ENCODE results near the gene OGG1. TPM values are rescaled to one million over a fixed set of nuclear protein-coding genes. Genes with fewer than 3 reads are reported as not detected.

Gene OGG1
- total RNA-seq, 5 donors from 2014 or later (not counting 1 experiment from before 2014, with no cell fraction given) = 18.3 to 41.3 (median 38.1) TPM

DNA sequence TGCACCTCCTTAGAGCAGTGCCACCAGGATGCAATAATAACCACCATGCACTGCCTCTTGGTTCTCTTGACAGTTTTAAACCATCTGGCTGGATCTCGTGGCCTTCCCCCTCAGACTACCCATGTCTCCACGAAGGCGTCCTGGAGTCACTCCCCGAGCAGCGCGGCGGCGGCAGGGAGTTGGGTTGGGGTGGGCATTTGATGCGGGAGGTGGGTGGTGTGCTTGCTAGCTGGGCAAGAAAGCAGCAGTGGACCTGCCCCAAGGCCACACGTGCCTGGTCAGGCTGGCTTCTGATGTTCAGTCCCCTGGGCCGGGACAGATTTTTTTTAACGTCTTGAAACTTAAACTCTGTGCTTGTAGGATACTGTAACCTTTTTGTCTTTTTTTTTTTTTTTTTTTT lies 56.4 kb downstream of the OGG1 start:
- H3K36me3 Mint-ChIP-seq = peaks cover 32% of the 10 kb centered on the region
- H3K27me3 ChIP-seq (replicated peaks in 1 of 2; ENCODE audit: control insufficient read depth in 2 of 2, extremely low read depth in 1 of 2, insufficient read depth in 2 of 2, low read length in 1 of 2) = no peaks in the 10 kb centered on the region
- H3K27ac Mint-ChIP-seq = no peak overlapping the region
- DNase-seq (no peak), ATAC-seq (replicated peaks in 1 of 4) (no peak)
- no peak overlapping the region for H3K4me3 ChIP-seq (ENCODE audit: control insufficient read depth in 1 of 2, extremely low read depth in 1 of 2, low read length in 1 of 2)
- no peaks in the 10 kb centered on the region for H3K9me3 Mint-ChIP-seq
- no peaks in the 10 kb centered on the region for H3K27me3 Mint-ChIP-seq
- H3K4me3 Mint-ChIP-seq = no peak overlapping the region
- ChIA-PET POLR2A (interaction anchor here in 1 of 2 donors (0.6 kb wide), 1 partner anchor 263 kb away, joined by 3 read pairs; no protein-coding TSS in a partner anchor), CTCF (no interaction called here)
- whole genome bisulfite sequencing (ENCODE audit: insufficient coverage) = 92% methylated on average over 2 of the region's 12 CpGs
- peaks cover 3 to 30% of the 10 kb centered on the region in 2 experiments for H3K4me1 ChIP-seq (ENCODE audit: control insufficient read depth in 1 of 2, extremely low read depth in 1 of 2, insufficient read depth in 2 of 2, low read length in 2 of 2)
- H3K27ac ChIP-seq (ENCODE audit: low read length) = no peak overlapping the region
- H3K9me3 ChIP-seq = no peaks in the 10 kb centered on the region
- peaks cover 42 to 54% (median 47%) of the 10 kb centered on the region in 3 donors for H3K4me1 Mint-ChIP-seq
- H3K36me3 ChIP-seq (ENCODE audit: control insufficient read depth in 2 of 2, extremely low read depth in 1 of 2, insufficient read depth in 1 of 2, low read length in 1 of 2) = peaks cover 0 to 54% of the 10 kb centered on the region in 2 donors

Other genes starting within 250 kb of the OGG1 start
- not detected for gene LHFPL4, start 196.1 kb upstream of the OGG1 start, total RNA-seq
- gene MTMR14, start 100.4 kb upstream of the OGG1 start, total RNA-seq = 10 to 100 TPM; 63.6 to 80.4 (median 71.2) TPM
- 1 to 10 TPM in 1 of 5 donors, under 1 TPM in 3, not detected in 1; 0.19 to 1.5 (median 0.24) TPM for gene CPNE9, start 46.1 kb upstream of the OGG1 start, total RNA-seq
- 10 to 100 TPM; 28.6 to 46.3 (median 39.0) TPM for gene BRPF1, start 18.2 kb upstream of the OGG1 start, total RNA-seq
- gene CAMK1, start 20.0 kb downstream of the OGG1 start, total RNA-seq = 1 to 10 TPM; 1.1 to 1.7 (median 1.3) TPM
- gene TADA3, start 42.5 kb downstream of the OGG1 start, total RNA-seq = 10 to 100 TPM; 29.1 to 46.5 (median 41.1) TPM
- gene ARPC4, start 43.1 kb downstream of the OGG1 start, total RNA-seq = 100 to 1,000 TPM; 144 to 160 (median 147) TPM
- 10 to 100 TPM; 59.8 to 94.9 (median 67.4) TPM for gene TTLL3, start 60.3 kb downstream of the OGG1 start, total RNA-seq
- 10 to 100 TPM; 23.6 to 70.5 (median 64.7) TPM for gene RPUSD3, start 94.1 kb downstream of the OGG1 start, total RNA-seq
- under 1 TPM in 1 of 5 donors, not detected in 4; 0.66 TPM for gene CIDEC, start 130.3 kb downstream of the OGG1 start, total RNA-seq
- 10 to 100 TPM; 16.9 to 28.6 (median 23.7) TPM for gene JAGN1, start 140.7 kb downstream of the OGG1 start, total RNA-seq
- gene IL17RE, start 152.9 kb downstream of the OGG1 start, total RNA-seq = 1 to 10 TPM in 4 of 5 donors, under 1 TPM in 1; 0.68 to 5.1 (median 1.9) TPM
- 1 to 10 TPM in 2 of 5 donors, under 1 TPM in 3; 0.54 to 1.2 (median 0.80) TPM for gene IL17RC, start 167.1 kb downstream of the OGG1 start, total RNA-seq
- 10 to 100 TPM; 23.0 to 55.2 (median 48.0) TPM for gene CRELD1, start 183.9 kb downstream of the OGG1 start, total RNA-seq
- gene PRRT3, start 202.5 kb downstream of the OGG1 start, total RNA-seq = 10 to 100 TPM in 2 of 5 donors, 1 to 10 TPM in 3; 6.6 to 10.5 (median 9.2) TPM
- gene EMC3, start 236.9 kb downstream of the OGG1 start, total RNA-seq = 10 to 100 TPM; 33.8 to 47.7 (median 36.6) TPM

Data from T-cell (primary cell).